Ishikawa (cell line): ENCODE data around the gene RFXANK.

ENCODE experiments used
- CEBPB ChIP-seq: IDR thresholded peaks from 2 replicates; pipeline ENCODE4 v1.6.1; 2012
- CREB1 ChIP-seq: IDR thresholded peaks from 2 replicates; pipeline ENCODE4 v1.6.1; 2012; ENCODE audit warnings: low read depth
- EGR1 ChIP-seq: IDR thresholded peaks from 2 replicates; pipeline ENCODE4 v1.6.1; 2012
- EP300 ChIP-seq: IDR thresholded peaks from 2 replicates; pipeline ENCODE4 v1.6.1; 2012; ENCODE audit warnings: borderline replicate concordance
- FOXM1 ChIP-seq: IDR thresholded peaks from 2 replicates; pipeline ENCODE4 v1.6.1; 2012; ENCODE audit warnings: low read depth, borderline replicate concordance
- NFIC ChIP-seq: IDR thresholded peaks from 2 replicates; pipeline ENCODE4 v1.6.1; 2012
- RAD21 ChIP-seq: IDR thresholded peaks from 2 replicates; pipeline ENCODE4 v1.6.1; 2012; ENCODE audit warnings: low read depth
- TAF1 ChIP-seq: IDR thresholded peaks from 2 replicates; pipeline ENCODE4 v1.6.1; 2012; ENCODE audit warnings: low read depth, mild to moderate bottlenecking
- TCF12 ChIP-seq: IDR thresholded peaks from 2 replicates; pipeline ENCODE4 v1.6.1; 2012; ENCODE audit warnings: low read depth
- TEAD4 ChIP-seq: IDR thresholded peaks from 2 replicates; pipeline ENCODE4 v1.6.1; 2012
- YY1 ChIP-seq: IDR thresholded peaks from 2 replicates; pipeline ENCODE4 v1.6.1; 2012; ENCODE audit warnings: low read depth
- ZBTB7A ChIP-seq: IDR thresholded peaks from 2 replicates; pipeline ENCODE4 v1.6.1; 2012; ENCODE audit warnings: low read depth
- TF ChIP-seq, protein P1 (sequence below): IDR thresholded peaks from 2 replicates; pipeline ENCODE4 v1.6.1; 2012; ENCODE audit warnings: low read depth, mild to moderate bottlenecking
- TF ChIP-seq, protein P2 (sequence below): IDR thresholded peaks from 2 replicates; pipeline ENCODE4 v1.6.1; 2012
- TF ChIP-seq, protein P3 (sequence below): IDR thresholded peaks from 2 replicates; pipeline ENCODE4 v1.6.1; 2012

The RFXANK gene

DNA sequence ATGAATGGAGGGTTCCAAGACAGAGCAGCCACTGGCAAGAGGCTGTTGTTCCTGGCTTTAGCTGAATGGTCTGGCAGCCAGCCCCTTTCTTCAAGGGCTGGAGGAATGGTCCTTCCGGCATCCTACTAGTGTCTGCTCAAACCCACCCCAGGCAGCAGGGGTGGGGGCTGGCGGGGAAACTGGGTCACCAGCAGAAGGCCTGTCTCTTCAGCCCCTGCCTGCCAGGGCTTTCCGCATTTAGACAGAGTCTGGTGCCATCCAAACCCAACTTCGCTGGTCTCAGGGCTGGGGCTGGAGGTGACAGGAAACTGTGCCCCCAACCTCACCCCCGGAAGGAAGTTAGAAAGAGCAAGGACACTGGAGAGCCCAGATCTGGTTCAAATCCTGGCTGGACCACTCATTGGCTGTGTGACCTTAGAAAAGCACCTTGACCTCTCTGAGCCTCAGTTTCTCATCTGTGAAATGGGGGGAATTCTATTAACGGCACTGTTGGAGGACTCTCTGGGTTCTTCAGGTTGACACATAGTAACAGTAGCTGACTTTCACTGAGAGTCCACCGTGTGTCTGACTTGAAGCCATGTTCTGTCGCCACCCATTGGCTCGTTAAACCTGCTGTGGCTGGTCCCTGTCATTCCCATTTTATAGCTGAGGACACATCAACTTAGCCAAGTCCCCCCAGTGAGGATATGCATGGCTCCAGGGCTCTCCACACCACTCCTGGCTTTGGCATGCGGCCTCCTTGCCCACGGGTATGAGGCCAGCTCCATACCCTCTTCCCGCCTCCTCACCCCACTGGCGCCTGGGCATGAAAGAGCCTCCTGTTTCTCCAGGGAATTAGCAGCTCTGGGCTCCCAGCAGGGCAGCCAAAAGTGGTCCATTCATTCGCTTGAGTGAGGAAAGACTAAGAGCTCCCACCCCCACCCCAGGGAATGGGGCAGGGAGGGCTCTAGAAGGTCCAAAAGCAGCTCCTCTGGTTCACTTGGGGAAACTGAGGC is 13.7 kb downstream of the RFXANK start:
- TF ChIP-seq TAF1, result no peak
- TF ChIP-seq ZBTB7A, result no peak
- TF ChIP-seq, protein P1, sequence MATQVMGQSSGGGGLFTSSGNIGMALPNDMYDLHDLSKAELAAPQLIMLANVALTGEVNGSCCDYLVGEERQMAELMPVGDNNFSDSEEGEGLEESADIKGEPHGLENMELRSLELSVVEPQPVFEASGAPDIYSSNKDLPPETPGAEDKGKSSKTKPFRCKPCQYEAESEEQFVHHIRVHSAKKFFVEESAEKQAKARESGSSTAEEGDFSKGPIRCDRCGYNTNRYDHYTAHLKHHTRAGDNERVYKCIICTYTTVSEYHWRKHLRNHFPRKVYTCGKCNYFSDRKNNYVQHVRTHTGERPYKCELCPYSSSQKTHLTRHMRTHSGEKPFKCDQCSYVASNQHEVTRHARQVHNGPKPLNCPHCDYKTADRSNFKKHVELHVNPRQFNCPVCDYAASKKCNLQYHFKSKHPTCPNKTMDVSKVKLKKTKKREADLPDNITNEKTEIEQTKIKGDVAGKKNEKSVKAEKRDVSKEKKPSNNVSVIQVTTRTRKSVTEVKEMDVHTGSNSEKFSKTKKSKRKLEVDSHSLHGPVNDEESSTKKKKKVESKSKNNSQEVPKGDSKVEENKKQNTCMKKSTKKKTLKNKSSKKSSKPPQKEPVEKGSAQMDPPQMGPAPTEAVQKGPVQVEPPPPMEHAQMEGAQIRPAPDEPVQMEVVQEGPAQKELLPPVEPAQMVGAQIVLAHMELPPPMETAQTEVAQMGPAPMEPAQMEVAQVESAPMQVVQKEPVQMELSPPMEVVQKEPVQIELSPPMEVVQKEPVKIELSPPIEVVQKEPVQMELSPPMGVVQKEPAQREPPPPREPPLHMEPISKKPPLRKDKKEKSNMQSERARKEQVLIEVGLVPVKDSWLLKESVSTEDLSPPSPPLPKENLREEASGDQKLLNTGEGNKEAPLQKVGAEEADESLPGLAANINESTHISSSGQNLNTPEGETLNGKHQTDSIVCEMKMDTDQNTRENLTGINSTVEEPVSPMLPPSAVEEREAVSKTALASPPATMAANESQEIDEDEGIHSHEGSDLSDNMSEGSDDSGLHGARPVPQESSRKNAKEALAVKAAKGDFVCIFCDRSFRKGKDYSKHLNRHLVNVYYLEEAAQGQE, result no peak
- TF ChIP-seq, protein P2, sequence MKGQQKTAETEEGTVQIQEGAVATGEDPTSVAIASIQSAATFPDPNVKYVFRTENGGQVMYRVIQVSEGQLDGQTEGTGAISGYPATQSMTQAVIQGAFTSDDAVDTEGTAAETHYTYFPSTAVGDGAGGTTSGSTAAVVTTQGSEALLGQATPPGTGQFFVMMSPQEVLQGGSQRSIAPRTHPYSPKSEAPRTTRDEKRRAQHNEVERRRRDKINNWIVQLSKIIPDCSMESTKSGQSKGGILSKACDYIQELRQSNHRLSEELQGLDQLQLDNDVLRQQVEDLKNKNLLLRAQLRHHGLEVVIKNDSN, result no peak
- TF ChIP-seq, protein P3, sequence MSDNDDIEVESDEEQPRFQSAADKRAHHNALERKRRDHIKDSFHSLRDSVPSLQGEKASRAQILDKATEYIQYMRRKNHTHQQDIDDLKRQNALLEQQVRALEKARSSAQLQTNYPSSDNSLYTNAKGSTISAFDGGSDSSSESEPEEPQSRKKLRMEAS, result no peak

DNA sequence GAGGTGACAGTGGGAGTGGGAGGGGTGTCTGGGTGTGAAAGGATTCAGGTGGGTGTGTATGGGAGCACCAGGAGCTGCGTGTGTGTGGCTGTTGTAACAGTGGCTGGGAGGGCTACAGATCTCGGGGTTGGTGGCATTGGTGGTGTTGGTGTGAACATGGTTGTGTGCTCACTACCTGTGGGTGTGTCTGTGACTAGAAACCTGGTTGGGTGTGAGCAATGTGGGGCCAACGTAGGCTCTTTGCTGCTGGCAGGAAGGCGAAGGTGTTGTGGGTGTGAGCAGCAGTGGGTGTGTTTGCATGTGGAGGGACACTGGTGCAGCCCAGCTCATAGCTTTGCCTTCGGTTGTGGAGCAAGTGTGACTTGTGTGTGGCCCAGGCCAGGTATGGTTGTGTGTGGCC is 14.9 kb downstream of the RFXANK start:
- TF ChIP-seq, protein P1, result no peak
- TF ChIP-seq FOXM1 (no peak), CREB1 (no peak), NFIC (no peak), TAF1 (no peak), RAD21 (no peak), ZBTB7A (no peak), EGR1 (no peak), CEBPB (no peak), YY1 (no peak), TEAD4 (no peak), EP300 (no peak), TCF12 (no peak)
- TF ChIP-seq, protein P2, result no peak
- TF ChIP-seq, protein P3, result no peak

DNA sequence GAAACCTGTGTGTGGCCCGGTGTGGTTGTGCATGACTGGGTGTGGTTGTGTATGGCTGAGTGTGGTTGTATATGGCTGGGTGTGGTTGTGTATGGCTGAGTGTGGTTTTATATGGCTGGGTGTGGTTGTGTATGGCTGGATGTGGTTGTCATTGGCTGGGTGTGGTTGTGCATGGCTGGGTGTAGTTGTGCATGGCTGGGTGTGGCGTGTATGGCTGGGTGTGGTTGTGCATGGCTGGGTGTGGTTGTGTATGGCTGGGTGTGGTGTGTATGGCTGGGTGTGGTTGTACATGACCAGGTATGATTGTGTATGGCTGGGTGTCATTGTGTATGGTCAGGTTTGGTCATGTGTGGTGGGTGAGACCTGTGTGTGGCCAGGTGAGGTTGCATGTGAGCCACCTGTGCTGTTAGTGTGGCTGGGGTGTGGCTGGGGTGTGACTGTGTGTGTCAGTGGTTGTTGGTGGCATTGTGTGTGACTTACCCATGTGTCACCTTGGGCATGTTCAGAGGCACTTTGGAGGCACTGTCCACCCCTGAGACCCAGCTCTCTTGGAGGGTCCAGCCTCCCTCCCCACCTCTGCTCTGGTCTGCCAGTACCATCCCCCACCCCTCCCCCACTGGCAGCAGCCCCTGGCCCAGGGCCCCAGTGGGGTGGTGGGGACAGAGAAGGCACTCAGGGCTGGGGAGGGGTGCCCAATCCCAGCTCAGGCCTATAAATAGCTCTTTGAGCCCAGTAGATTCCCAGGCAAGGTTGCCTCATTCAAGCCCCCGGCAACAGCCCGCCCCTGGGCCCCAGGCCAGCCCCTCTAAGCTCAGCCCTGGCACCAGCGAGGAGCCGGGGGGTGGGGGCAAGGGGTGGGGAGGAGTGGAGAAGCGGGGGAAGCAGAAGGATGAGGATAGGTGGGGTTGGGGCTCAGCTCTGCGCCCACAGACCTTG is 15.8 kb downstream of the RFXANK start:
- TF ChIP-seq ZBTB7A, result no peak
- no peak for TF ChIP-seq FOXM1
- TF ChIP-seq TEAD4, result no peak
- TF ChIP-seq TAF1, result no peak
- TF ChIP-seq, protein P2, result no peak

DNA sequence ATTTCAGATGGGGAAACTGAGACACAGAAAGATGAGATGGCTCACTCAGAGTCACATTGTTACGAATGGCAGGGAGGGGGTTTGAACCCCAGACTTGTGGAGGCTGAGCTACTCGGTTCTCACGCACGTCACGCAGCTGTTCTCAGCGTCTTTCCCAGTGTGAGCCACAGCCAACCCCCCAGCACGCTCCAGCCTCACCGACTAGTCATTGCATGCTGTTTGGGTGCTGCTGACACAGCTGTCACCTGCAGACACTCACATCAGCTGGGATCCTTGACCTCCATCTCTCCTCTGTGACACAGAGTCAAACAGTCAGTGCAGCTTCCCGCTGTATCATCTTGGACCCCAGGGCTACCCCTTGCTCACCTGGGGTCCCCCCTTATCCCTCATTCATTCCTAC is 17.3 kb downstream of the RFXANK start:
- TF ChIP-seq ZBTB7A, result no peak
- TF ChIP-seq YY1, result no peak
- TF ChIP-seq TEAD4, result no peak
- TF ChIP-seq CEBPB, result no peak
- TF ChIP-seq EP300, result no peak
- TF ChIP-seq, protein P3, result no peak
- TF ChIP-seq, protein P2, result no peak
- TF ChIP-seq TAF1, result no peak
